Measurements from ENCODE around the gene TRPV2. TPM values are rescaled to one million over a fixed set of nuclear protein-coding genes. Genes with fewer than 3 reads are reported as not detected.
A peak's percentile ranks its signal among the peaks of the same experiment; 100 is the strongest.
"Not testable (repeated sequence)": the region's sequence is repeated elsewhere in the genome, so short reads cannot be mapped to it uniquely, and the experiment has no call there.

Gene TRPV2
- total RNA-seq, 1 donor from 2014 or later, result 0.26 TPM

DNA sequence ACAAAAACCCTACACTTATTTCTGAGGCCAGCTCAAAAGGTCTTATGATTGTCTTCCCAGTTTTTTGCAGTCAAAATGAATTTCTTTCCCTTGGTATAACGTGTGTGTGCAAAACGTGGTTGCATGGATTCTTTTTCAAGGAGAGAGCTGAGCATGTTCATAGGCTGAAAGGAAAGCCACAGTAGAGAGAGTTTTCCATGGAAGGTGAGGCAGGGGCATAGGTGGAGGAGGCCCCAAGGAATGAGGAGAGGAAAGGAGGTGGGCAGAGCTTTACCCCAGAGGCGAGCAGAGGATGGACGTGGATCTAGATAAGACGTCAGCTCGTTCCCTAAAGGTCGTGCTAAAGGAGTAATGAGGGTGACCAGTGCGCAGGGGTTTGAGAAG, 22.8 kb downstream of the TRPV2 start:
- FAIRE-seq, result peak; percentile 13
- TF ChIP-seq CTCF (IDR thresholded peaks at IDR 0.05; ENCODE audit: insufficient read depth, low read length, severe bottlenecking), result no peak
- peak overlapping the region; percentile 0 for H3K4me3 ChIP-seq (ENCODE audit: low read depth, low read length)

GRCh38 chr17:16438557-16439302, 23.4 kb downstream of the TRPV2 start:
- FAIRE-seq, result no peak
- no peak for TF ChIP-seq CTCF (IDR thresholded peaks at IDR 0.05; ENCODE audit: insufficient read depth, low read length, severe bottlenecking)
- Histone ChIP-seq H3K4me3 (ENCODE audit: low read depth, low read length) (peak overlapping the region; percentile 69), H3K27me3 (ENCODE audit: control insufficient read depth, insufficient read depth, low read length) (no peaks in the 10 kb centered on the region), H3K36me3 (ENCODE audit: control insufficient read depth, insufficient read depth, low read length) (peaks cover 27% of the 10 kb centered on the region)
- peak; percentile 97 for DNase-seq (ENCODE audit: low read depth)

More for the DNA sequence above, 22.8 kb downstream of the TRPV2 start:
- Histone ChIP-seq H3K27me3 (ENCODE audit: control insufficient read depth, insufficient read depth, low read length) (no peaks in the 10 kb centered on the region), H3K36me3 (ENCODE audit: control insufficient read depth, insufficient read depth, low read length) (peaks cover 21% of the 10 kb centered on the region)
- no peak for DNase-seq (ENCODE audit: low read depth)

DNA sequence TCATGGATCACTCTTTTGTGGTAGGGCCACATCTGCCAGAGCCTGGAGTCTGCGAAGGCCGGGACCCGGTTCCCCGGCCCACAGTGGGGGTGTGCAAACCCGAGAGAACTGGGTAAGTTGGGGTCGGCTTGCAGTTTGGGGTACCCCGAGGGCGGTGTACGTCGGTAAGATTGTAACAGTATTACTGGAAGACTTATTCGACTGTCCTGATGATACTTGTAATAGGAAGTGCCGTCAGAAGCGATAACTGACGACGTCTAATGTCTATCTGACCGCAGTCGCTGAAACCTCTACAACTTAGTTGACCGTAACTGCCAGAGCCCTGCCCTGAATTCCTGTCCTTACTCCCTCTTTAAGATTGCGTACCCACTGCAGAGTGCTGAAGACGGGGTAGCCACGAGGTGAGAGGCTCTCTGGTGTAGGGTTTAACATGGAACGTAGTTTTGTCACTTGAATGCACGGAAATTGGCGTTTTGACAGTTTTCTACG, 24.0 kb downstream of the TRPV2 start:
- H3K36me3 ChIP-seq (ENCODE audit: control insufficient read depth, insufficient read depth, low read length), result peaks cover 32% of the 10 kb centered on the region
- DNase-seq (ENCODE audit: low read depth) (no peak), FAIRE-seq (no peak)
- no peak for TF ChIP-seq CTCF (IDR thresholded peaks at IDR 0.05; ENCODE audit: insufficient read depth, low read length, severe bottlenecking)
- H3K27me3 ChIP-seq (ENCODE audit: control insufficient read depth, insufficient read depth, low read length), result no peaks in the 10 kb centered on the region
- peak overlapping the region; percentile 69 for H3K4me3 ChIP-seq (ENCODE audit: low read depth, low read length)

DNA sequence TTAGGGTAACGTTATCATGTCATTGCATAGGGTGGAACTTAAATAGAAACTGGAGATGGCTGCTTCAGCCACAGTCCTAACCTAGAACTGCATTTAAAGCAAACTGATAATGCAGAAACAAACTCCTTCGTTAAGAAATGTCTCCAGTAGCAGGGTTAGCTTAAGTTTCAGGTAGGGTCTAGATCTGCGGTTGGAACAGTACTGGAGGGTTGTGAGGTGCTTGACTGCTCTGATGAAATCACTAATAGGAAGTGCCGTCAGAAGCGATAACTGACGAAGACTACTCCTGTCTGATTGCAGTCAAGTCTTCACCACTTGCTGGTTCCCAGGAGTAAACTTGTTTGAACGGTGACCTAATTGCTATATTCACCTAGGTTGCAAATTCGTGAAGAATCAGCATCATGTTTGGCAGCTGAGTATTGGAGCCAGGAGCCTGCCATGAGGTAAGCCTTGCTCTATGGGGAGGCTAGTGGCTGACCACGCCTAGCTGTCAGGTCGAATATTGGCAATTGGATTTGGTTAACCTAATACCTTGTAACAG, 24.5 kb downstream of the TRPV2 start:
- TF ChIP-seq CTCF (IDR thresholded peaks at IDR 0.05; ENCODE audit: insufficient read depth, low read length, severe bottlenecking), result no peak
- Histone ChIP-seq H3K36me3 (ENCODE audit: control insufficient read depth, insufficient read depth, low read length) (peaks cover 32% of the 10 kb centered on the region), H3K4me3 (ENCODE audit: low read depth, low read length) (peak overlapping the region; percentile 69), H3K27me3 (ENCODE audit: control insufficient read depth, insufficient read depth, low read length) (no peaks in the 10 kb centered on the region)
- DNase-seq (ENCODE audit: low read depth), result peak; percentile 55
- FAIRE-seq, result no peak

DNA sequence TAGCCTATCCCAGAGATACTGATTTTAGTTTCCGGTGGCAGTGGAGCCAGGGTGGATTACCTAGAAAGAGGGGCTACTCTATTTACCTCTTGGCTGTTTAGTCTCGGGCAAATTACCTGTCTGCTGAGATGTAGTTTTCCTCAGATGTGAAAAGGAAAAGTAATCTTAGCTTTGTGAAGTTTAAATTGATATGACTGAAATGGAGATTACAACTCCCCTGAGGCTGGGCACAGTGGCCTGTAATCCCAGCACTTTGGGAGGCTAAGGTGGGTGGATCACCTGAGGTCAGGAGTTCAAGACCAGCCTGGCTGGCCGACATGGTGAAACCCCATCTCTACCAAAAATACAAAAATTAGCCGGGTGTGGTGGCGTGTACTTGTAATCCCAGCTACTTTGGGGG, 25.0 kb downstream of the TRPV2 start:
- peaks cover 33% of the 10 kb centered on the region for H3K36me3 ChIP-seq (ENCODE audit: control insufficient read depth, insufficient read depth, low read length)
- not testable (repeated sequence) for H3K27me3 ChIP-seq (ENCODE audit: control insufficient read depth, insufficient read depth, low read length); FAIRE-seq; DNase-seq (ENCODE audit: low read depth)
- peak overlapping the region; percentile 69 for H3K4me3 ChIP-seq (ENCODE audit: low read depth, low read length)

- DNase-seq (ENCODE audit: low read depth), result no peak
- peaks cover 34% of the 10 kb centered on the region for H3K36me3 ChIP-seq (ENCODE audit: control insufficient read depth, insufficient read depth, low read length)
- H3K4me3 ChIP-seq (ENCODE audit: low read depth, low read length), result no peak overlapping the region
- H3K27me3 ChIP-seq (ENCODE audit: control insufficient read depth, insufficient read depth, low read length), result no peaks in the 10 kb centered on the region
- TF ChIP-seq CTCF (IDR thresholded peaks at IDR 0.05; ENCODE audit: insufficient read depth, low read length, severe bottlenecking), result no peak
- FAIRE-seq, result no peak
These were observed 25.7 kb downstream of the TRPV2 start for GRCh38 chr17:16440901-16441629.
